Cardiac muscle cell (in vitro differentiated cells and primary cell): ENCODE data around the gene SMIM44. TPM values are rescaled to one million over a fixed set of nuclear protein-coding genes. Genes with fewer than 3 reads are reported as not detected.

ENCODE experiments used
- DNase-seq, 2 donors: peaks; one replicate each; pipeline versions ENCODE4 v3.0.0 to v3.0.0-alpha.2; 2010 to 2017; ENCODE audit warnings: low read depth in 1 of 2, low spot score in 1 of 2
- H3K27ac ChIP-seq: fragments of 200-600 bp; sonication (generic); 2 replicates; pipeline ENCODE4 v1.5.1; 2016
- H3K27me3 ChIP-seq: fragments of 200-600 bp; sonication (generic); 2 replicates; pipeline ENCODE4 v1.6.0; 2016; ENCODE audit warnings: control low read depth
- H3K36me3 ChIP-seq: fragments of 200-600 bp; sonication (generic); 2 replicates; pipeline ENCODE4 v1.5.1; 2016; ENCODE audit warnings: control low read depth
- H3K4me1 ChIP-seq: fragments of 200-600 bp; sonication (generic); 2 replicates; pipeline ENCODE4 v1.8.1; 2017; ENCODE audit warnings: low read depth, mild to moderate bottlenecking, mixed run types
- H3K4me3 ChIP-seq: fragments of 200-600 bp; sonication (generic); 2 replicates; pipeline ENCODE4 v1.5.1; 2016; ENCODE audit warnings: mild to moderate bottlenecking
- H3K9me3 ChIP-seq: fragments of 200-600 bp; sonication (generic); 2 replicates; pipeline ENCODE4 v1.5.1; 2017; ENCODE audit warnings: low read depth, mild to moderate bottlenecking, control low read depth
- CTCF ChIP-seq: IDR thresholded peaks from 2 replicates; pipeline ENCODE4 v1.5.1; 2012; ENCODE audit warnings: low read depth, mild to moderate bottlenecking, low read length
- polyA plus RNA-seq: library from polyadenylated mRNA; unstranded; fragments of >200 nt; fragmentation: Nextera tagmentation; extraction: Ambion mirVana; gene quantifications from 2 replicates; pipeline ENCODE4 v1.2.1, GENCODE V29; 2016
- total RNA-seq: library from RNA; depleted of rRNA; stranded (reverse); fragments of >200 nt; gene quantifications from 2 replicates; pipeline ENCODE4 v1.2.3, GENCODE V29; 2016

Gene SMIM44
- total and polyA plus RNA-seq, 2 experiments from 2014 or later = not detected

GRCh38 chr19:3494559-3494958 lies 11.3 kb upstream of the SMIM44 start:
- no peaks in the 10 kb centered on the region for H3K27me3 ChIP-seq

GRCh38 chr19:3494051-3494450 lies 10.8 kb upstream of the SMIM44 start:
- Histone ChIP-seq H3K4me3 (no peak overlapping the region), H3K27me3 (no peaks in the 10 kb centered on the region), H3K36me3 (peaks cover 8% of the 10 kb centered on the region), H3K4me1 (no peaks in the 10 kb centered on the region), H3K9me3 (no peaks in the 10 kb centered on the region), H3K27ac (no peak overlapping the region)
- DNase-seq = peak in 1 of 2 donors; percentile 18
- TF ChIP-seq CTCF = no peak

More at GRCh38 chr19:3494559-3494958, 11.3 kb upstream of the SMIM44 start:
- Histone ChIP-seq H3K36me3 (peaks cover 8% of the 10 kb centered on the region), H3K9me3 (no peaks in the 10 kb centered on the region), H3K4me3 (no peak overlapping the region), H3K4me1 (peaks cover 2% of the 10 kb centered on the region), H3K27ac (no peak overlapping the region)
- no peak for DNase-seq
- no peak for TF ChIP-seq CTCF

- no peaks in the 10 kb centered on the region for H3K9me3 ChIP-seq
- no peaks in the 10 kb centered on the region for H3K4me1 ChIP-seq
- no peak for DNase-seq
- no peak for TF ChIP-seq CTCF
- H3K27ac ChIP-seq = no peak overlapping the region
- no peaks in the 10 kb centered on the region for H3K27me3 ChIP-seq
- no peak overlapping the region for H3K4me3 ChIP-seq
- peaks cover 8% of the 10 kb centered on the region for H3K36me3 ChIP-seq
Observed at GRCh38 chr19:3493651-3494050, 10.4 kb upstream of the SMIM44 start.

GRCh38 chr19:3492919-3493318 lies 9.7 kb upstream of the SMIM44 start:
- H3K27me3 ChIP-seq = no peaks in the 10 kb centered on the region
- DNase-seq = no peak
- TF ChIP-seq CTCF = no peak
- no peaks in the 10 kb centered on the region for H3K9me3 ChIP-seq
- no peak overlapping the region for H3K27ac ChIP-seq
- H3K4me3 ChIP-seq = no peak overlapping the region
- H3K36me3 ChIP-seq = peaks cover 8% of the 10 kb centered on the region
- H3K4me1 ChIP-seq = no peaks in the 10 kb centered on the region

GRCh38 chr19:3492131-3492839 lies 9.0 kb upstream of the SMIM44 start:
- DNase-seq = no peak
- no peak overlapping the region for H3K27ac ChIP-seq

More at GRCh38 chr19:3492131-3492839, 9.0 kb upstream of the SMIM44 start:
- no peaks in the 10 kb centered on the region for H3K27me3 ChIP-seq
- H3K4me3 ChIP-seq = no peak overlapping the region
- no peak for TF ChIP-seq CTCF
- H3K4me1 ChIP-seq = no peaks in the 10 kb centered on the region
- no peaks in the 10 kb centered on the region for H3K9me3 ChIP-seq
- H3K36me3 ChIP-seq = peaks cover 8% of the 10 kb centered on the region
